Activated CD4-positive, alpha-beta T cell treated with anti-CD3 and anti-CD28 coated beads, Interleukin-10, Interleukin-2, amounts not matched to agents 100 ng/mL and 50 ng/mL, durations not matched to agents 16 hours and 8 hours (primary cell): Measurements from ENCODE around the gene LATS1.
"Not testable (repeated sequence)": the region's sequence is repeated elsewhere in the genome, so short reads cannot be mapped to it uniquely, and the experiment has no call there.

Source experiments
- DNase-seq: peaks from one replicate; pipeline ENCODE4 v3.0.0-alpha.2; 2020

Gene LATS1

GRCh38 chr6:149717588-149718458 lies at the start of gene LATS1:
Gene LATS1 (minus strand): TSS chr6:149718101. CDS start chr6:149702126, 15,975 bp downstream.
- DNase-seq = peak; percentile 94

GRCh38 chr6:149766156-149766769 lies 48.4 kb upstream of the LATS1 start:
- no peak for DNase-seq

GRCh38 chr6:149763866-149764265 lies 46.0 kb upstream of the LATS1 start:
- DNase-seq = no peak

GRCh38 chr6:149761438-149761837 lies 43.5 kb upstream of the LATS1 start:
- DNase-seq = no peak

- DNase-seq = no peak
Observed at GRCh38 chr6:149756261-149756636, 38.3 kb upstream of the LATS1 start.

- no peak for DNase-seq
Observed at GRCh38 chr6:149755300-149756260, 37.7 kb upstream of the LATS1 start.

- no peak for DNase-seq
Observed at GRCh38 chr6:149754548-149754947, 36.6 kb upstream of the LATS1 start.

GRCh38 chr6:149753374-149753637 lies 35.4 kb upstream of the LATS1 start:
- DNase-seq = not testable (repeated sequence)

GRCh38 chr6:149752600-149753373 lies 34.9 kb upstream of the LATS1 start:
- DNase-seq = no peak

GRCh38 chr6:149751920-149752319 lies 34.0 kb upstream of the LATS1 start:
- DNase-seq = not testable (repeated sequence)

- no peak for DNase-seq
Observed at GRCh38 chr6:149751239-149751638, 33.3 kb upstream of the LATS1 start.

GRCh38 chr6:149750136-149750609 lies 32.3 kb upstream of the LATS1 start:
- DNase-seq = peak; percentile 84

- DNase-seq = peak; percentile 95
Observed at GRCh38 chr6:149749594-149750135, 31.8 kb upstream of the LATS1 start, which contains the start of gene PCMT1. Gene PCMT1 (plus strand): TSS chr6:149749741. CDS start chr6:149749902, 161 bp downstream.

- not testable (repeated sequence) for DNase-seq
Observed at GRCh38 chr6:149749082-149749593, 31.2 kb upstream of the LATS1 start.

GRCh38 chr6:149746147-149746946 lies 28.4 kb upstream of the LATS1 start, which contains the start of gene NUP43:
Gene NUP43 (minus strand): TSS chr6:149746529. CDS start chr6:149746495, 34 bp downstream.
- peak; percentile 95 for DNase-seq

- not testable (repeated sequence) for DNase-seq
Observed at GRCh38 chr6:149745252-149745651, 27.4 kb upstream of the LATS1 start.

- DNase-seq = no peak
Observed at GRCh38 chr6:149734915-149735314, 17.0 kb upstream of the LATS1 start.

- no peak for DNase-seq
Observed at GRCh38 chr6:149733089-149733720, 15.3 kb upstream of the LATS1 start.

- DNase-seq = no peak
Observed at GRCh38 chr6:149729824-149730223, 11.9 kb upstream of the LATS1 start.
